ENCODE results near the gene CYLD. TPM values are rescaled to one million over a fixed set of nuclear protein-coding genes. Genes with fewer than 3 reads are reported as not detected.

Gene CYLD
- total RNA-seq, 1 experiment from 2014 or later: 12.5 TPM

- no peak for TF ChIP-seq CTCF (conservative IDR thresholded peaks at IDR 0.05)
- H3K27me3 Mint-ChIP-seq (ENCODE audit: low read depth): peaks cover 53% of the 10 kb centered on the region
- peak; percentile 53 for DNase-seq
Observed at GRCh38 chr16:50692999-50693781, 48.7 kb upstream of the CYLD start, which contains the start of gene NOD2. NOD2 (plus strand) TSS chr16:50693606; CDS start chr16:50699496, 5,890 bp downstream.

More at GRCh38 chr16:50692999-50693781, 48.7 kb upstream of the CYLD start, which contains the start of gene NOD2:
- H2BK20ac ChIP-seq (ENCODE audit: low read depth, low read length, poor library complexity, severe bottlenecking): no peak within 1 kb of the TSS
- peak within 1 kb of the TSS; percentile 52 to 81 for H3K4me3 Mint-ChIP-seq
- H3K18ac ChIP-seq (ENCODE audit: insufficient read length, low read depth, low read length): no peak within 1 kb of the TSS
- no peak within 1 kb of the TSS for H2BK120ac ChIP-seq (ENCODE audit: low read depth, low read length, poor library complexity, severe bottlenecking)
- 100% methylated on average over 2 of the region's 56 CpGs for WGBS (ENCODE audit: extremely low coverage, insufficient read length, low lambda C conversion rate)
- no peaks in the 10 kb centered on the region for H3K79me1 ChIP-seq (ENCODE audit: insufficient read depth, low read depth, low read length, poor library complexity, severe bottlenecking)
- peak within 1 kb of the TSS; percentile 12 for H4K8ac ChIP-seq (replicated peaks; ENCODE audit: insufficient read length, low read depth, low read length)
- H2BK12ac ChIP-seq (ENCODE audit: insufficient read length, low read depth, low read length): no peak within 1 kb of the TSS
- H3K14ac ChIP-seq (ENCODE audit: insufficient read depth, low read length): peak within 1 kb of the TSS; percentile 68
- H3K4me2 ChIP-seq (ENCODE audit: insufficient read depth, insufficient read length, low read length): peak within 1 kb of the TSS; percentile 40
- peak within 1 kb of the TSS in 1 of 3 experiments; percentile 90; a peak in 1 of 7 replicates for H3K27ac Mint-ChIP-seq
- H2AK5ac ChIP-seq (ENCODE audit: insufficient read length, low read length): no peak within 1 kb of the TSS
- no peak within 1 kb of the TSS for H3K27ac ChIP-seq (ENCODE audit: insufficient read length, low read depth, low read length)
- no peaks in the 10 kb centered on the region; a peak in 2 of 5 replicates for H3K9me3 Mint-ChIP-seq
- no peak within 1 kb of the TSS for H3T11ph ChIP-seq (ENCODE audit: low read length)
- H3K23me2 ChIP-seq (ENCODE audit: insufficient read length, low read depth, low read length, poor library complexity, severe bottlenecking): peaks cover 6% of the 10 kb centered on the region
- H2BK5ac ChIP-seq (ENCODE audit: insufficient read length, low read length): no peak within 1 kb of the TSS
- no peak within 1 kb of the TSS for H3K9ac ChIP-seq (ENCODE audit: extremely low read depth, insufficient read length, low read length)
- H4K5ac ChIP-seq (ENCODE audit: insufficient read length, low read depth, low read length): no peak within 1 kb of the TSS
- H3K79me2 ChIP-seq (ENCODE audit: insufficient read depth, low read length): no peaks in the 10 kb centered on the region
- H2BK15ac ChIP-seq (ENCODE audit: low read depth, low read length): no peak within 1 kb of the TSS
- no peak within 1 kb of the TSS for H3K23ac ChIP-seq (ENCODE audit: insufficient read length, low read depth, low read length)
- H3K36me3 Mint-ChIP-seq (ENCODE audit: insufficient read depth in 1 of 3, low read depth in 3 of 3): no peaks in the 10 kb centered on the region
- H3K9me3 ChIP-seq (ENCODE audit: control insufficient read depth, low read depth, low read length): no peaks in the 10 kb centered on the region
- H4K91ac ChIP-seq (ENCODE audit: insufficient read length, low read depth, low read length): no peak within 1 kb of the TSS
- H3K4ac ChIP-seq (ENCODE audit: low read depth, low read length): no peak within 1 kb of the TSS
- H3K27me3 ChIP-seq (ENCODE audit: insufficient read depth, low read length): peaks cover 8% of the 10 kb centered on the region; the same call in 1 of the 2 replicates
- no peaks in the 10 kb centered on the region for H3K4me1 ChIP-seq (ENCODE audit: insufficient read depth, low read length)
- no peaks in the 10 kb centered on the region for H4K20me1 ChIP-seq (ENCODE audit: control insufficient read depth, insufficient read depth, insufficient read length)
- H3K56ac ChIP-seq (ENCODE audit: insufficient read length, low read depth, low read length): no peak within 1 kb of the TSS
- H3K4me1 Mint-ChIP-seq: peaks cover 9 to 11% of the 10 kb centered on the region in 2 experiments
- H2AFZ ChIP-seq (ENCODE audit: low read length): no peak within 1 kb of the TSS

Measured in H9 (cell line).